IMR-90 (cell line): ENCODE data around the gene AVP. TPM values are rescaled to one million over a fixed set of nuclear protein-coding genes. Genes with fewer than 3 reads are reported as not detected.
A peak's percentile ranks its signal among the peaks of the same experiment; 100 is the strongest.

ENCODE experiments used
- ATAC-seq: fragments of 200-7000 bp; cut with Tn5 transposase; 2 replicates; pipeline ENCODE4 v1.9.1; 2020; ENCODE audit warnings: low read depth, mild to moderate bottlenecking, moderate library complexity
- BruUV-seq: library from RNA; stranded (reverse); fragments of 400-500 nt; replicated peaks from 2 replicates; lab custom pipeline; 2021; lab: Mats Ljungman, UMichigan
- CTCF ChIA-PET: fragments of 300-600 bp; formaldehyde crosslinking; extraction: SDS; loops from one replicate; lab custom pipeline; 2021; ENCODE audit warnings: antibody characterized with exemption; lab: Yijun Ruan, JAX
- POLR2A ChIA-PET: fragments of 300-600 bp; sonication (Branson Sonifier 250); formaldehyde crosslinking; loops from one replicate; lab custom pipeline; 2022; ENCODE audit warnings: antibody characterized with exemption; ENCODE audit not compliant: unreplicated experiment; lab: Charles Lee
- DNase-seq: peaks from one replicate; pipeline ENCODE4 v3.0.0; 2013
- H2AFZ ChIP-seq: replicated peaks from 2 replicates; pipeline ENCODE3; 2013; ENCODE audit warnings: low read length, mild to moderate bottlenecking; ENCODE audit not compliant: poor library complexity
- H2AK5ac ChIP-seq: 2 replicates; pipeline ENCODE4 v1.6.1; 2013; ENCODE audit warnings: low read depth, low read length, inconsistent platforms
- H2AK9ac ChIP-seq: replicated peaks from 2 replicates; pipeline ENCODE3; 2013; ENCODE audit warnings: mild to moderate bottlenecking, low read depth, low read length, moderate library complexity; ENCODE audit not compliant: poor library complexity
- H2BK120ac ChIP-seq: 2 replicates; pipeline ENCODE4 v1.6.1; 2013; ENCODE audit warnings: low read depth, low read length, inconsistent platforms
- H2BK15ac ChIP-seq: 3 replicates; pipeline ENCODE4 v1.6.1; 2013; ENCODE audit warnings: low read depth, low read length, inconsistent platforms
- H2BK20ac ChIP-seq: 2 replicates; pipeline ENCODE4 v1.6.1; 2013; ENCODE audit warnings: low read depth, mild to moderate bottlenecking, inconsistent platforms, low read length, moderate library complexity
- H2BK5ac ChIP-seq: 2 replicates; pipeline ENCODE4 v1.6.1; 2013; ENCODE audit warnings: mild to moderate bottlenecking, low read depth, low read length, inconsistent platforms; ENCODE audit not compliant: poor library complexity, severe bottlenecking
- H3K14ac ChIP-seq: replicated peaks from 2 replicates; pipeline ENCODE4 v1.6.1; 2013; ENCODE audit warnings: low read depth, low read length, inconsistent platforms
- H3K18ac ChIP-seq: 2 replicates; pipeline ENCODE4 v1.6.1; 2013; ENCODE audit warnings: low read depth, low read length, control low read depth
- H3K23ac ChIP-seq: 2 replicates; pipeline ENCODE4 v1.6.1; 2013; ENCODE audit warnings: low read depth, low read length, inconsistent platforms
- H3K27ac ChIP-seq: 2 replicates; pipeline ENCODE4 v1.5.1; 2013; ENCODE audit warnings: mild to moderate bottlenecking, control low read depth, low read length; ENCODE audit not compliant: insufficient read depth
- H3K27me3 ChIP-seq: 2 replicates; pipeline ENCODE4 v1.6.1; 2013; ENCODE audit warnings: low read length; ENCODE audit not compliant: control insufficient read depth, insufficient read depth
- H3K36me3 ChIP-seq: 2 replicates; pipeline ENCODE4 v1.6.1; 2013; ENCODE audit warnings: low read length, mixed read lengths; ENCODE audit not compliant: control insufficient read depth, insufficient read depth
- H3K4ac ChIP-seq: 2 replicates; pipeline ENCODE4 v1.6.1; 2013; ENCODE audit warnings: low read depth, low read length, inconsistent platforms
- H3K4me1 ChIP-seq: 2 replicates; pipeline ENCODE4 v1.6.1; 2013; ENCODE audit warnings: low read length, mixed read lengths; ENCODE audit not compliant: control insufficient read depth, insufficient read depth
- H3K4me2 ChIP-seq: 2 replicates; pipeline ENCODE4 v1.6.1; 2013; ENCODE audit warnings: low read depth, mild to moderate bottlenecking, control low read depth, low read length, moderate library complexity
- H3K4me3 ChIP-seq: 2 replicates; pipeline ENCODE4 v1.5.1; 2013; ENCODE audit warnings: low read depth, mild to moderate bottlenecking, control low read depth, low read length, moderate library complexity; ENCODE audit not compliant: insufficient read depth
- H3K56ac ChIP-seq: 2 replicates; pipeline ENCODE4 v1.6.1; 2013; ENCODE audit warnings: low read length, inconsistent platforms; ENCODE audit not compliant: insufficient read depth; ENCODE audit errors: extremely low read depth
- H3K79me1 ChIP-seq, 2 experiments: 2 replicates each; pipeline ENCODE4 v1.6.1; 2013; ENCODE audit warnings: low read length in 2 of 2, inconsistent platforms in 1 of 2, low read depth in 1 of 2
- H3K9ac ChIP-seq: 2 replicates; pipeline ENCODE4 v1.6.1; 2013; ENCODE audit warnings: low read depth, low read length, control low read depth
- H3K9me1 ChIP-seq: 2 replicates; pipeline ENCODE4 v1.6.1; 2013; ENCODE audit warnings: low read length, inconsistent platforms; ENCODE audit not compliant: insufficient read depth
- H3K9me3 ChIP-seq: 2 replicates; pipeline ENCODE4 v1.6.1; 2013; ENCODE audit warnings: low read length; ENCODE audit not compliant: control insufficient read depth, insufficient read depth
- H4K20me1 ChIP-seq: 2 replicates; pipeline ENCODE4 v1.6.1; 2013; ENCODE audit warnings: low read length, inconsistent platforms; ENCODE audit not compliant: insufficient read depth
- H4K5ac ChIP-seq: 2 replicates; pipeline ENCODE4 v1.6.1; 2013; ENCODE audit warnings: mild to moderate bottlenecking, low read depth, low read length, control low read depth
- H4K8ac ChIP-seq, 2 experiments: 2 replicates each; pipeline ENCODE4 v1.6.1; 2013; ENCODE audit warnings: low read depth in 2 of 2, low read length in 2 of 2, control low read depth in 1 of 2, inconsistent platforms in 1 of 2
- H4K91ac ChIP-seq: 2 replicates; pipeline ENCODE4 v1.6.1; 2013; ENCODE audit warnings: low read depth, low read length, inconsistent platforms; ENCODE audit not compliant: insufficient read depth
- MAFK ChIP-seq: IDR thresholded peaks from 2 replicates; pipeline ENCODE4 v1.6.1; 2012; ENCODE audit warnings: low read depth, low read length, improper control_type of control experiment
- NFE2L2 ChIP-seq: fragments of 150-350 bp; IDR thresholded peaks from 2 replicates; pipeline ENCODE4 v1.6.1; 2016; ENCODE audit warnings: low read depth, mild to moderate bottlenecking, low read length
- RAD21 ChIP-seq: IDR thresholded peaks from 2 replicates; pipeline ENCODE4 v1.6.1; 2012; ENCODE audit warnings: low read length, improper control_type of control experiment
- SMC3 ChIP-seq: fragments of 150-350 bp; IDR thresholded peaks from 2 replicates; pipeline ENCODE4 v1.6.1; 2016; ENCODE audit warnings: low read depth, mild to moderate bottlenecking, antibody characterized with exemption, low read length, moderate library complexity
- WGBS, 2 experiments: methylation state at CpG; one replicate each; pipeline versions ENCODE4 v1.1.5 to v1.1.7; 2013; ENCODE audit warnings: missing lambda C conversion rate in 2 of 2; ENCODE audit not compliant: insufficient read length in 1 of 2; ENCODE audit errors: extremely low coverage in 2 of 2; 5-methylcytosine and 5-hydroxymethylcytosine counted together
- dilution Hi-C: fragments of 300-500 bp; cut with HindIII; formaldehyde crosslinking; loops from one replicate; pipeline ENCODE4 v1.14.3; 2018; ENCODE audit warnings: low sequenced_read_pairs; ENCODE audit not compliant: unreplicated experiment
- in situ Hi-C: fragments of 300-500 bp; cut with MboI; formaldehyde crosslinking; loops from 3 replicates; pipeline ENCODE4 v1.14.3; 2019; ENCODE audit warnings: low sequenced_read_pairs, inconsistent platforms, mixed read lengths
- intact Hi-C: fragments of 100-400 bp; cut with micrococcal nuclease; formaldehyde crosslinking; loops from 2 replicates; pipeline ENCODE4 v1.10.0; 2022
- polyA plus RNA-seq, 3 experiments: library from polyadenylated mRNA; depleted of rRNA; stranded (reverse); fragments of >200 nt; gene quantifications; 2 replicates each; pipeline ENCODE4 v1.2.3, GENCODE V29; 2012; ENCODE audit warnings: low replicate concordance in 1 of 3
- total RNA-seq: library from RNA; depleted of rRNA; stranded (reverse); fragments of >200 nt; gene quantifications from 2 replicates; pipeline ENCODE4 v1.2.3, GENCODE V29; 2012
- TF ChIP-seq, protein P1 (sequence below): fragments of 150-350 bp; IDR thresholded peaks from 2 replicates; pipeline ENCODE4 v1.6.1; 2016; ENCODE audit warnings: low read depth, mild to moderate bottlenecking, low read length, moderate library complexity, borderline replicate concordance
- TF ChIP-seq, protein P2 (sequence below): conservative IDR thresholded peaks from 2 replicates; pipeline ENCODE4 v1.5.1; 2012; ENCODE audit warnings: mild to moderate bottlenecking, low read depth, low read length, improper control_type of control experiment
- TF ChIP-seq, protein P3 (sequence below): fragments of 150-350 bp; IDR thresholded peaks from 2 replicates; pipeline ENCODE4 v1.6.1; 2017; ENCODE audit warnings: mild to moderate bottlenecking, antibody characterized with exemption, low read length, low read depth

AVP gene
- total and polyA plus RNA-seq, 2 of the 4 experiments (the other 2 are of a cell fraction) = not detected

DNA sequence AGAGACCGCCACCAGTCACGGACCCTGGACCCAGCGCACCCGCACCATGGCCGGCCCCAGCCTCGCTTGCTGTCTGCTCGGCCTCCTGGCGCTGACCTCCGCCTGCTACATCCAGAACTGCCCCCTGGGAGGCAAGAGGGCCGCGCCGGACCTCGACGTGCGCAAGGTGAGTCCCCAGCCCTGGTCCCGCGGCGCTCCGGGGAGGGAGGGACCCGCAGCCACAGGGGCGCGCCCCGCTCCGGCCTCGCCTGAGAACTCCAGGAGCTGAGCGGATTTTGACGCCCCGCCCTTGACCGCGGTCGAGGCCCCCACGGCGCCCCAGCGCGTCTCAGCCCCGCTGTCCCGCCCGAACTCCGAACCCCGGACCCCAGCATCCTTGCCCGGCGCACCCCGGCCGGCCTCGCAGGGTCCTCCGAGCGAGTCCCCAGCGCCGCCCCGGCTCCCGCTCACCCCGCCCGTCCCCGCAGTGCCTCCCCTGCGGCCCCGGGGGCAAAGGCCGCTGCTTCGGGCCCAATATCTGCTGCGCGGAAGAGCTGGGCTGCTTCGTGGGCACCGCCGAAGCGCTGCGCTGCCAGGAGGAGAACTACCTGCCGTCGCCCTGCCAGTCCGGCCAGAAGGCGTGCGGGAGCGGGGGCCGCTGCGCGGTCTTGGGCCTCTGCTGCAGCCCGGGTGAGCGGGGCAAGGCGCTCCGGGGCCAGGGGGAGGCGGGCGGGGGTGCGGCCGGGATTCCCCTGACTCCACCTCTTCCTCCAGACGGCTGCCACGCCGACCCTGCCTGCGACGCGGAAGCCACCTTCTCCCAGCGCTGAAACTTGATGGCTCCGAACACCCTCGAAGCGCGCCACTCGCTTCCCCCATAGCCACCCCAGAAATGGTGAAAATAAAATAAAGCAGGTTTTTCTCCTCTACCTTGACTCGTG lies 12.7 kb downstream of the AVP start, which contains the start of gene OXT (continued):
- no peak for TF ChIP-seq RAD21

DNA sequence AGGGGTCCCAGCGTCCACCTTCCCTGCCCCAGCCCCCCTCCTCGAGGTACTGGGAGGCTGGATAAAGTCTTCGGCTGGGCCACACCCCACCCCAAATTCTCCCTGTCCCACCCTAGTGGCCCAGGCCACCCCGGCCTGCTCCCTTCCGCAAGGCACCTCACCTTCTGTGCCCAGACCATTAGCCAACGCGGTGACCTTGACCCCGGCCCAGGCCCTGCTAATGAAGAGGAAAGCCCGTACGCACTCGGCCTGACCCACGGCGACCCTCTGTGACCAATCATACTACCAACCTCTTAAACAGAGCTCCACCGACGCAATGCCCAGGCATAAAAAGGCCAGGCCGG lies 13.3 kb downstream of the AVP start:
- CTCF ChIA-PET = no interaction called here
- ATAC-seq = no peak
- no peak overlapping the region for H3K4me2 ChIP-seq
- dilution Hi-C loops (no loop called here), intact Hi-C loops (no loop called here), in situ Hi-C loops (no loop called here)
- H3K23ac ChIP-seq = no peak overlapping the region
- no peaks in the 10 kb centered on the region for H3K79me1 ChIP-seq
- no peak overlapping the region for H2BK15ac ChIP-seq
- no peak overlapping the region for H3K4me3 ChIP-seq
- H3K9ac ChIP-seq = no peak overlapping the region
- H2AK5ac ChIP-seq = no peak overlapping the region
- TF ChIP-seq, protein P1, sequence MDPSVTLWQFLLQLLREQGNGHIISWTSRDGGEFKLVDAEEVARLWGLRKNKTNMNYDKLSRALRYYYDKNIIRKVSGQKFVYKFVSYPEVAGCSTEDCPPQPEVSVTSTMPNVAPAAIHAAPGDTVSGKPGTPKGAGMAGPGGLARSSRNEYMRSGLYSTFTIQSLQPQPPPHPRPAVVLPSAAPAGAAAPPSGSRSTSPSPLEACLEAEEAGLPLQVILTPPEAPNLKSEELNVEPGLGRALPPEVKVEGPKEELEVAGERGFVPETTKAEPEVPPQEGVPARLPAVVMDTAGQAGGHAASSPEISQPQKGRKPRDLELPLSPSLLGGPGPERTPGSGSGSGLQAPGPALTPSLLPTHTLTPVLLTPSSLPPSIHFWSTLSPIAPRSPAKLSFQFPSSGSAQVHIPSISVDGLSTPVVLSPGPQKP = no peak
- TF ChIP-seq MAFK (no peak), SMC3 (no peak), NFE2L2 (no peak)
- TF ChIP-seq, protein P2, sequence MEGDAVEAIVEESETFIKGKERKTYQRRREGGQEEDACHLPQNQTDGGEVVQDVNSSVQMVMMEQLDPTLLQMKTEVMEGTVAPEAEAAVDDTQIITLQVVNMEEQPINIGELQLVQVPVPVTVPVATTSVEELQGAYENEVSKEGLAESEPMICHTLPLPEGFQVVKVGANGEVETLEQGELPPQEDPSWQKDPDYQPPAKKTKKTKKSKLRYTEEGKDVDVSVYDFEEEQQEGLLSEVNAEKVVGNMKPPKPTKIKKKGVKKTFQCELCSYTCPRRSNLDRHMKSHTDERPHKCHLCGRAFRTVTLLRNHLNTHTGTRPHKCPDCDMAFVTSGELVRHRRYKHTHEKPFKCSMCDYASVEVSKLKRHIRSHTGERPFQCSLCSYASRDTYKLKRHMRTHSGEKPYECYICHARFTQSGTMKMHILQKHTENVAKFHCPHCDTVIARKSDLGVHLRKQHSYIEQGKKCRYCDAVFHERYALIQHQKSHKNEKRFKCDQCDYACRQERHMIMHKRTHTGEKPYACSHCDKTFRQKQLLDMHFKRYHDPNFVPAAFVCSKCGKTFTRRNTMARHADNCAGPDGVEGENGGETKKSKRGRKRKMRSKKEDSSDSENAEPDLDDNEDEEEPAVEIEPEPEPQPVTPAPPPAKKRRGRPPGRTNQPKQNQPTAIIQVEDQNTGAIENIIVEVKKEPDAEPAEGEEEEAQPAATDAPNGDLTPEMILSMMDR = no peak
- TF ChIP-seq, protein P3, sequence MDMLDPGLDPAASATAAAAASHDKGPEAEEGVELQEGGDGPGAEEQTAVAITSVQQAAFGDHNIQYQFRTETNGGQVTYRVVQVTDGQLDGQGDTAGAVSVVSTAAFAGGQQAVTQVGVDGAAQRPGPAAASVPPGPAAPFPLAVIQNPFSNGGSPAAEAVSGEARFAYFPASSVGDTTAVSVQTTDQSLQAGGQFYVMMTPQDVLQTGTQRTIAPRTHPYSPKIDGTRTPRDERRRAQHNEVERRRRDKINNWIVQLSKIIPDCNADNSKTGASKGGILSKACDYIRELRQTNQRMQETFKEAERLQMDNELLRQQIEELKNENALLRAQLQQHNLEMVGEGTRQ = no peak
- peaks cover 32% of the 10 kb centered on the region for H3K27me3 ChIP-seq
- no peak overlapping the region for H3K4ac ChIP-seq
- H2BK120ac ChIP-seq = no peak overlapping the region
- no TSS peak for BruUV-seq
- peaks cover 4% of the 10 kb centered on the region; the same call in 1 of the 2 replicates for H3K9me1 ChIP-seq
- no peak overlapping the region for H3K56ac ChIP-seq
- 73% methylated on average over 3 of the region's 16 CpGs; no CpG with 5 or more reads in 1 of the 2 experiments for WGBS, 2 experiments
- H3K18ac ChIP-seq = no peak overlapping the region
- H3K36me3 ChIP-seq = no peaks in the 10 kb centered on the region
- H2AK9ac ChIP-seq = no peak overlapping the region
- no peak overlapping the region for H4K5ac ChIP-seq
- no peak overlapping the region for H3K14ac ChIP-seq
- no peak overlapping the region for H2BK5ac ChIP-seq
- DNase-seq = no peak
- no peak overlapping the region for H4K91ac ChIP-seq
- H4K20me1 ChIP-seq = no peaks in the 10 kb centered on the region
- no peaks in the 10 kb centered on the region for H3K9me3 ChIP-seq
- no peak overlapping the region for H2BK20ac ChIP-seq
- peak overlapping the region; percentile 75 for H2AFZ ChIP-seq
- no peak overlapping the region for H4K8ac ChIP-seq
- POLR2A ChIA-PET = no interaction called here
- peaks cover 4% of the 10 kb centered on the region for H3K4me1 ChIP-seq
- no peak overlapping the region for H3K27ac ChIP-seq
